ENCODE results near the gene SPDYE5.

- no peak for TF ChIP-seq CTCF (IDR thresholded peaks at IDR 0.05)
- TF ChIP-seq POLR2A (IDR thresholded peaks at IDR 0.05), result no peak
Observed at GRCh38 chr7:75546237-75547015, 54.3 kb downstream of the SPDYE5 start.

All from lower leg skin (tissue), 3 donors.